ENCODE measurements around the gene MTMR4.

GRCh38 chr17:58541249-58541648 is 26.8 kb upstream of the MTMR4 start:
- no peak for TF ChIP-seq RAD21 (conservative IDR thresholded peaks at IDR 0.05)
- TF ChIP-seq REST (IDR thresholded peaks at IDR 0.05; ENCODE audit: borderline replicate concordance): no peak
- no peak for TF ChIP-seq CTCF (IDR thresholded peaks at IDR 0.05; ENCODE audit: poor library complexity, severe bottlenecking)
- no peak for TF ChIP-seq EZH2 (IDR thresholded peaks at IDR 0.05; ENCODE audit: borderline replicate concordance, insufficient read depth, low read length, poor library complexity, severe bottlenecking)
- TF ChIP-seq EP300 (conservative IDR thresholded peaks at IDR 0.05; ENCODE audit: poor library complexity, severe bottlenecking): no peak
- TF ChIP-seq POLR2AphosphoS5 (IDR thresholded peaks at IDR 0.05): no peak
- no peak for TF ChIP-seq TAF1 (IDR thresholded peaks at IDR 0.05; ENCODE audit: low read depth)

Measured in neural cell (in vitro differentiated cells).